Neural cell (in vitro differentiated cells): ENCODE results near the gene OTUD4.

Source experiments
- EZH2 ChIP-seq: fragments of 200-600, 300-800 bp; shearing (Covaris generic), sonication (generic); IDR thresholded peaks from 2 replicates; pipeline ENCODE4 v1.6.1; 2014; ENCODE audit warnings: antibody characterized with exemption, low read length, borderline replicate concordance, mild to moderate bottlenecking; ENCODE audit not compliant: insufficient read depth, poor library complexity, severe bottlenecking
- POLR2AphosphoS5 ChIP-seq: IDR thresholded peaks from 2 replicates; pipeline ENCODE4 v1.6.1; 2012
- TAF1 ChIP-seq: IDR thresholded peaks from 2 replicates; pipeline ENCODE4 v1.6.1; 2012; ENCODE audit warnings: low read depth
- TF ChIP-seq, protein P1 (sequence below): fragments of 450-650 bp; IDR thresholded peaks from 2 replicates; pipeline ENCODE4 v1.5.1; 2014; ENCODE audit warnings: antibody characterized with exemption, mild to moderate bottlenecking, moderate library complexity; ENCODE audit not compliant: poor library complexity, severe bottlenecking

DNA sequence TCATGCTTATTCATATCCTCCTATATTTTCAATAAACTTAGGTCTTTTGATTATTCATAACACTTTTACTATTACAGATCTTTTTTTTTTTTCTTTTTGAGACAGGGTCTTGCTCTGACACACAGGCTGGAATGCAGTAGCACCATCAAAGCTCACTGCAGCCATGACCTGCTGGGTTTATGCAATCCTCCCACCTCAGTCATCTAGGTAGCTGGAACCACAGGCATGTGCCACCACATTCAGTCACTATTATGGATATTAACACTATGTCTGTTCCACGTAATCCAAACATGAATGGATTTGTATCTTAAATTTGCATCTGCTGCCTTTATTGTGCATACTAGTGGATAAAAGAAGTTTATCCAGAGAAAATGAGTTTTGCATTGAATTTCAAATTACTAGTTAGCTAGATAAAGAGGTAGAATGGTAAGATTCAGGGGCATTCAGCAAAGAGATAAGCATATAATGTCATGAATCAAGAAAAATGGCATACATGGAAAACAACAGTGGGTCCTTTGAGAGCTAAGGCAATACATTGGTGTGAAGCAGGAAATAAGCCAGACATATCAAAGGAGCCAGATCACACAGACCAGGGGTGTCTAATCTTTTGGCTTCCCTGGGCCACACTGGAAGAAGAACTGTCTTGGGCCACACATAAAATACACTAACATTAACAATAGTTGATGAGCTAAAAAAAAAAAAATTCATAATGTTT is 96.3 kb downstream of the OTUD4 start:
- TF ChIP-seq POLR2AphosphoS5 (no peak), EZH2 (no peak), TAF1 (no peak)
- TF ChIP-seq, protein P1, sequence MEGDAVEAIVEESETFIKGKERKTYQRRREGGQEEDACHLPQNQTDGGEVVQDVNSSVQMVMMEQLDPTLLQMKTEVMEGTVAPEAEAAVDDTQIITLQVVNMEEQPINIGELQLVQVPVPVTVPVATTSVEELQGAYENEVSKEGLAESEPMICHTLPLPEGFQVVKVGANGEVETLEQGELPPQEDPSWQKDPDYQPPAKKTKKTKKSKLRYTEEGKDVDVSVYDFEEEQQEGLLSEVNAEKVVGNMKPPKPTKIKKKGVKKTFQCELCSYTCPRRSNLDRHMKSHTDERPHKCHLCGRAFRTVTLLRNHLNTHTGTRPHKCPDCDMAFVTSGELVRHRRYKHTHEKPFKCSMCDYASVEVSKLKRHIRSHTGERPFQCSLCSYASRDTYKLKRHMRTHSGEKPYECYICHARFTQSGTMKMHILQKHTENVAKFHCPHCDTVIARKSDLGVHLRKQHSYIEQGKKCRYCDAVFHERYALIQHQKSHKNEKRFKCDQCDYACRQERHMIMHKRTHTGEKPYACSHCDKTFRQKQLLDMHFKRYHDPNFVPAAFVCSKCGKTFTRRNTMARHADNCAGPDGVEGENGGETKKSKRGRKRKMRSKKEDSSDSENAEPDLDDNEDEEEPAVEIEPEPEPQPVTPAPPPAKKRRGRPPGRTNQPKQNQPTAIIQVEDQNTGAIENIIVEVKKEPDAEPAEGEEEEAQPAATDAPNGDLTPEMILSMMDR: no peak
